ENCODE data around the gene CACHD1. TPM values are rescaled to one million over a fixed set of nuclear protein-coding genes. Genes with fewer than 3 reads are reported as not detected.
A peak's percentile ranks its signal among the peaks of the same experiment; 100 is the strongest.

CACHD1 gene
- total and polyA plus RNA-seq, 2 donors (not counting 1 experiment from before 2014, with no cell fraction given), result 2.9 to 5.4 TPM

GRCh38 chr1:64687725-64688327, 217.9 kb downstream of the CACHD1 start:
- H2AFZ ChIP-seq (ENCODE audit: low read length), result no peak overlapping the region
- H3K9ac ChIP-seq (ENCODE audit: insufficient read depth, low read length), result no peak overlapping the region
- H4K20me1 ChIP-seq (ENCODE audit: control insufficient read depth, extremely low read depth, insufficient read depth, low read length), result no peaks in the 10 kb centered on the region
- peaks cover 8% of the 10 kb centered on the region for H3K4me1 ChIP-seq (ENCODE audit: control insufficient read depth, extremely low read depth, insufficient read depth, low read length)
- H3K27me3 ChIP-seq (ENCODE audit: control insufficient read depth, insufficient read depth, low read length), result no peaks in the 10 kb centered on the region
- H3K27ac ChIP-seq (ENCODE audit: insufficient read depth, low read length), result no peak overlapping the region
- no peaks in the 10 kb centered on the region for H3K9me3 ChIP-seq (ENCODE audit: control insufficient read depth, insufficient read depth, low read depth, low read length)
- DNase-seq (ENCODE audit: low read depth in 2 of 2), result peak; percentile 36 to 37
- TF ChIP-seq EZH2 (IDR thresholded peaks at IDR 0.05; ENCODE audit: low read length, missing control alignments), result no peak
- TF ChIP-seq CTCF (conservative IDR thresholded peaks at IDR 0.05 in 1 of 2, IDR thresholded peaks at IDR 0.05 in 1 of 2; ENCODE audit: low read depth in 1 of 2, low read length in 2 of 2), result no peak
- H3K36me3 ChIP-seq (ENCODE audit: control insufficient read depth, insufficient read depth, low read length), result no peaks in the 10 kb centered on the region
- H3K4me3 ChIP-seq (replicated peaks in 1 of 4; ENCODE audit: control extremely low read depth in 1 of 4, insufficient read depth in 1 of 4, low read depth in 3 of 4, low read length in 4 of 4), result no peak overlapping the region
- H3K79me2 ChIP-seq (ENCODE audit: control insufficient read depth, insufficient read depth, low read length), result no peaks in the 10 kb centered on the region
- peak overlapping the region; percentile 13 for H3K4me2 ChIP-seq (ENCODE audit: extremely low read depth, insufficient read depth, low read length)

- no peak for TF ChIP-seq EZH2 (IDR thresholded peaks at IDR 0.05; ENCODE audit: low read length, missing control alignments)
- TF ChIP-seq CTCF (conservative IDR thresholded peaks at IDR 0.05 in 1 of 2, IDR thresholded peaks at IDR 0.05 in 1 of 2; ENCODE audit: low read depth in 1 of 2, low read length in 2 of 2), result no peak
- Histone ChIP-seq H3K9ac (ENCODE audit: insufficient read depth, low read length) (no peak overlapping the region), H3K79me2 (ENCODE audit: control insufficient read depth, insufficient read depth, low read length) (no peaks in the 10 kb centered on the region), H3K9me3 (ENCODE audit: control insufficient read depth, insufficient read depth, low read depth, low read length) (no peaks in the 10 kb centered on the region), H3K27me3 (ENCODE audit: control insufficient read depth, insufficient read depth, low read length) (no peaks in the 10 kb centered on the region), H3K4me1 (ENCODE audit: control insufficient read depth, extremely low read depth, insufficient read depth, low read length) (peaks cover 8% of the 10 kb centered on the region), H3K27ac (ENCODE audit: insufficient read depth, low read length) (peak overlapping the region; percentile 4), H3K4me2 (ENCODE audit: extremely low read depth, insufficient read depth, low read length) (peak overlapping the region; percentile 52), H3K36me3 (ENCODE audit: control insufficient read depth, insufficient read depth, low read length) (no peaks in the 10 kb centered on the region), H4K20me1 (ENCODE audit: control insufficient read depth, extremely low read depth, insufficient read depth, low read length) (no peaks in the 10 kb centered on the region), H2AFZ (ENCODE audit: low read length) (peak overlapping the region; percentile 73), H3K4me3 (replicated peaks in 1 of 4; ENCODE audit: control extremely low read depth in 1 of 4, insufficient read depth in 1 of 4, low read depth in 3 of 4, low read length in 4 of 4) (no peak overlapping the region)
- DNase-seq (ENCODE audit: low read depth in 2 of 2), result peak; percentile 20 to 54
Measured at GRCh38 chr1:64691626-64692025, 221.7 kb downstream of the CACHD1 start.

GRCh38 chr1:64692911-64693310, 223.0 kb downstream of the CACHD1 start:
- Histone ChIP-seq H3K4me1 (ENCODE audit: control insufficient read depth, extremely low read depth, insufficient read depth, low read length) (peaks cover 3% of the 10 kb centered on the region), H3K36me3 (ENCODE audit: control insufficient read depth, insufficient read depth, low read length) (no peaks in the 10 kb centered on the region), H2AFZ (ENCODE audit: low read length) (no peak overlapping the region), H4K20me1 (ENCODE audit: control insufficient read depth, extremely low read depth, insufficient read depth, low read length) (no peaks in the 10 kb centered on the region), H3K79me2 (ENCODE audit: control insufficient read depth, insufficient read depth, low read length) (no peaks in the 10 kb centered on the region), H3K27ac (ENCODE audit: insufficient read depth, low read length) (no peak overlapping the region), H3K9ac (ENCODE audit: insufficient read depth, low read length) (no peak overlapping the region), H3K27me3 (ENCODE audit: control insufficient read depth, insufficient read depth, low read length) (no peaks in the 10 kb centered on the region), H3K4me3 (replicated peaks in 1 of 4; ENCODE audit: control extremely low read depth in 1 of 4, insufficient read depth in 1 of 4, low read depth in 3 of 4, low read length in 4 of 4) (no peak overlapping the region), H3K4me2 (ENCODE audit: extremely low read depth, insufficient read depth, low read length) (no peak overlapping the region), H3K9me3 (ENCODE audit: control insufficient read depth, insufficient read depth, low read depth, low read length) (no peaks in the 10 kb centered on the region)
- no peak for DNase-seq (ENCODE audit: low read depth in 2 of 2)
- TF ChIP-seq EZH2 (IDR thresholded peaks at IDR 0.05; ENCODE audit: low read length, missing control alignments) (no peak), CTCF (conservative IDR thresholded peaks at IDR 0.05 in 1 of 2, IDR thresholded peaks at IDR 0.05 in 1 of 2; ENCODE audit: low read depth in 1 of 2, low read length in 2 of 2) (no peak)
